Adipocyte (in vitro differentiated cells): ENCODE data around the gene ZNF837.
A peak's percentile ranks its signal among the peaks of the same experiment; 100 is the strongest.

ENCODE experiments used
- DNase-seq: peaks from one replicate; pipeline ENCODE4 v3.0.0-alpha.2; 2015; ENCODE audit warnings: low read depth
- H3K27me3 ChIP-seq: replicated peaks from 2 replicates; pipeline ENCODE4 v1.7.0; 2013; ENCODE audit warnings: mild to moderate bottlenecking, low read length, moderate library complexity; ENCODE audit not compliant: control insufficient read depth, insufficient read depth
- H3K36me3 ChIP-seq: 2 replicates; pipeline ENCODE4 v1.7.0; 2013; ENCODE audit warnings: low read length, mild to moderate bottlenecking, moderate library complexity; ENCODE audit not compliant: control insufficient read depth, insufficient read depth, severe bottlenecking
- H3K4me1 ChIP-seq: 2 replicates; pipeline ENCODE4 v1.7.0; 2013; ENCODE audit warnings: mild to moderate bottlenecking, low read length, moderate library complexity; ENCODE audit not compliant: control insufficient read depth, insufficient read depth
- H3K4me3 ChIP-seq: 2 replicates; pipeline ENCODE4 v1.7.0; 2013; ENCODE audit warnings: mild to moderate bottlenecking, low read length, moderate library complexity
- H3K9ac ChIP-seq: 2 replicates; pipeline ENCODE4 v1.7.0; 2013; ENCODE audit warnings: mild to moderate bottlenecking, low read length, moderate library complexity
- H3K9me3 ChIP-seq: 2 replicates; pipeline ENCODE4 v1.7.0; 2013; ENCODE audit warnings: mild to moderate bottlenecking, low read length, moderate library complexity; ENCODE audit not compliant: control insufficient read depth

ZNF837 gene

GRCh38 chr19:58394821-58395219, 14.0 kb upstream of the ZNF837 start:
- Histone ChIP-seq H3K36me3 (peaks cover 50% of the 10 kb centered on the region), H3K9me3 (no peaks in the 10 kb centered on the region), H3K27me3 (no peaks in the 10 kb centered on the region), H3K4me1 (peaks cover 5% of the 10 kb centered on the region), H3K4me3 (no peak overlapping the region), H3K9ac (no peak overlapping the region)
- DNase-seq: no peak

GRCh38 chr19:58393725-58394033, 12.8 kb upstream of the ZNF837 start:
- Histone ChIP-seq H3K9me3 (no peaks in the 10 kb centered on the region), H3K36me3 (peaks cover 58% of the 10 kb centered on the region), H3K9ac (no peak overlapping the region), H3K4me1 (peaks cover 10% of the 10 kb centered on the region), H3K27me3 (no peaks in the 10 kb centered on the region), H3K4me3 (no peak overlapping the region)
- no peak for DNase-seq

GRCh38 chr19:58392945-58393724, 12.3 kb upstream of the ZNF837 start:
- Histone ChIP-seq H3K36me3 (peaks cover 63% of the 10 kb centered on the region), H3K27me3 (no peaks in the 10 kb centered on the region), H3K9ac (no peak overlapping the region), H3K9me3 (no peaks in the 10 kb centered on the region), H3K4me1 (peaks cover 15% of the 10 kb centered on the region), H3K4me3 (no peak overlapping the region)
- no peak for DNase-seq

GRCh38 chr19:58388175-58388526, 7.3 kb upstream of the ZNF837 start:
- Histone ChIP-seq H3K9ac (peak overlapping the region; percentile 100), H3K36me3 (peaks cover 42% of the 10 kb centered on the region), H3K4me3 (peak overlapping the region; percentile 94), H3K27me3 (no peaks in the 10 kb centered on the region), H3K9me3 (no peaks in the 10 kb centered on the region), H3K4me1 (peaks cover 34% of the 10 kb centered on the region)
- DNase-seq: no peak

GRCh38 chr19:58387338-58388174, 6.7 kb upstream of the ZNF837 start:
- H3K4me1 ChIP-seq: peaks cover 34% of the 10 kb centered on the region
- H3K27me3 ChIP-seq: no peaks in the 10 kb centered on the region
- peak overlapping the region; percentile 100 for H3K9ac ChIP-seq
- peak overlapping the region; percentile 94 for H3K4me3 ChIP-seq
- DNase-seq: peak; percentile 40
- H3K9me3 ChIP-seq: no peaks in the 10 kb centered on the region
- H3K36me3 ChIP-seq: peaks cover 36% of the 10 kb centered on the region

GRCh38 chr19:58386576-58387337, 5.9 kb upstream of the ZNF837 start, which contains the start of gene RPS5:
Gene RPS5 (plus strand): TSS chr19:58387269. CDS start chr19:58388138, 869 bp downstream.
- peak; percentile 99 for DNase-seq
- H3K27me3 ChIP-seq: no peaks in the 10 kb centered on the region
- no peaks in the 10 kb centered on the region for H3K9me3 ChIP-seq
- H3K36me3 ChIP-seq: peaks cover 29% of the 10 kb centered on the region
- H3K4me3 ChIP-seq: peak within 1 kb of the TSS; percentile 94
- peaks cover 39% of the 10 kb centered on the region for H3K4me1 ChIP-seq
- peak within 1 kb of the TSS; percentile 100 for H3K9ac ChIP-seq

- DNase-seq: no peak
- peaks cover 23% of the 10 kb centered on the region for H3K36me3 ChIP-seq
- H3K4me3 ChIP-seq: peak overlapping the region; percentile 94
- H3K9me3 ChIP-seq: no peaks in the 10 kb centered on the region
- peaks cover 40% of the 10 kb centered on the region for H3K4me1 ChIP-seq
- H3K9ac ChIP-seq: peak overlapping the region; percentile 100
- H3K27me3 ChIP-seq: no peaks in the 10 kb centered on the region
Measured at GRCh38 chr19:58385891-58386575, 5.2 kb upstream of the ZNF837 start.

GRCh38 chr19:58385313-58385890, 4.6 kb upstream of the ZNF837 start:
- peaks cover 16% of the 10 kb centered on the region for H3K36me3 ChIP-seq
- DNase-seq: no peak
- H3K4me3 ChIP-seq: peak overlapping the region; percentile 94
- no peaks in the 10 kb centered on the region for H3K27me3 ChIP-seq
- H3K9ac ChIP-seq: peak overlapping the region; percentile 100
- no peaks in the 10 kb centered on the region for H3K9me3 ChIP-seq
- peaks cover 35% of the 10 kb centered on the region for H3K4me1 ChIP-seq

GRCh38 chr19:58382997-58383603, 2.3 kb upstream of the ZNF837 start:
- Histone ChIP-seq H3K9me3 (no peaks in the 10 kb centered on the region), H3K9ac (no peak overlapping the region), H3K4me1 (peaks cover 36% of the 10 kb centered on the region), H3K36me3 (peaks cover under 1% of the 10 kb centered on the region), H3K27me3 (no peaks in the 10 kb centered on the region), H3K4me3 (no peak overlapping the region)
- no peak for DNase-seq

GRCh38 chr19:58381460-58382212, 806 bp upstream of the ZNF837 start:
- H3K9ac ChIP-seq: peak overlapping the region; percentile 91
- H3K36me3 ChIP-seq: no peaks in the 10 kb centered on the region
- H3K27me3 ChIP-seq: no peaks in the 10 kb centered on the region
- peaks cover 31% of the 10 kb centered on the region for H3K4me1 ChIP-seq
- no peaks in the 10 kb centered on the region for H3K9me3 ChIP-seq
- no peak for DNase-seq
- H3K4me3 ChIP-seq: peak overlapping the region; percentile 87
